HepG2 (cell line): Measurements from ENCODE around the gene KIAA0408. TPM values are rescaled to one million over a fixed set of nuclear protein-coding genes. Genes with fewer than 3 reads are reported as not detected.

ENCODE experiments used
- ATAC-seq: fragments of 200-7000 bp; cut with Tn5 transposase; 3 replicates; pipeline ENCODE4 v1.9.1; 2020; ENCODE audit warnings: mild to moderate bottlenecking, moderate library complexity
- BruUV-seq: library from RNA; stranded (reverse); fragments of 400-500 nt; replicated peaks from 2 replicates; lab custom pipeline; 2021; lab: Mats Ljungman, UMichigan
- CTCF ChIA-PET: fragments of 300-600 bp; formaldehyde crosslinking; extraction: SDS; loops from one replicate; lab custom pipeline; 2021; ENCODE audit warnings: low total read pairs, inconsistent platforms, low intra/inter-chr PET ratio; lab: Yijun Ruan, JAX
- POLR2A ChIA-PET: fragments of 350-600 bp; sonication (Branson Sonifier 250); formaldehyde crosslinking; loops from one replicate; lab custom pipeline; 2020; ENCODE audit warnings: antibody characterized with exemption, inconsistent platforms; lab: Yijun Ruan, JAX
- DNase-seq: peaks from one replicate; pipeline ENCODE4 v3.0.0-alpha.2; 2015; ENCODE audit warnings: low spot score
- FAIRE-seq: peaks from 3 replicates; lab custom pipeline; 2011; peaks lifted over from hg19 to GRCh38; lab: Jason Lieb, UNC
- H2AFZ ChIP-seq: one replicate; pipeline ENCODE4 v1.6.1; 2011; ENCODE audit warnings: low read length, inconsistent platforms
- H3K27ac ChIP-seq: fragments of 300-600 bp; 3 replicates; pipeline ENCODE4 v1.8.0; 2011; ENCODE audit warnings: mixed run types, mild to moderate bottlenecking, mixed read lengths, low read length, inconsistent platforms; ENCODE audit not compliant: insufficient read depth; ENCODE audit errors: extremely low read length
- H3K27me3 ChIP-seq, 2 experiments: fragments of 200-600 bp in 1 of 2; 2 replicates in 1 of 2; 3 replicates in 1 of 2; pipeline versions ENCODE4 v1.6.0 to v1.8.0; 2011; ENCODE audit warnings: low read length in 2 of 2, mild to moderate bottlenecking in 2 of 2, moderate library complexity in 2 of 2, inconsistent platforms in 1 of 2; ENCODE audit not compliant: insufficient read depth in 2 of 2, control insufficient read depth in 1 of 2
- H3K36me3 ChIP-seq, 2 experiments: fragments of 200-600 bp in 1 of 2; replicated peaks in 1 of 2; 2 replicates in 1 of 2; 3 replicates in 1 of 2; pipeline versions ENCODE4 v1.5.1 to v1.8.0; 2011; ENCODE audit warnings: low read length in 2 of 2, inconsistent platforms in 1 of 2; ENCODE audit not compliant: insufficient read depth in 2 of 2, control insufficient read depth in 1 of 2
- H3K4me1 ChIP-seq: 2 replicates; pipeline ENCODE4 v1.5.1; 2012; ENCODE audit warnings: low read length, inconsistent platforms; ENCODE audit not compliant: insufficient read depth
- H3K4me2 ChIP-seq: 2 replicates; pipeline ENCODE4 v1.6.0; 2011; ENCODE audit warnings: low read depth, low read length, inconsistent platforms
- H3K4me3 ChIP-seq, 3 experiments: fragments of 200-600 bp in 1 of 3; sonication (generic), shearing (Covaris generic) in 1 of 3; replicated peaks in 1 of 3; 2 replicates each; pipeline ENCODE4 v1.5.1; 2011 to 2016; ENCODE audit warnings: low read length in 3 of 3, inconsistent platforms in 2 of 3, low read depth in 2 of 3, mild to moderate bottlenecking in 2 of 3, control low read depth in 1 of 3, mixed read lengths in 1 of 3; ENCODE audit not compliant: insufficient read depth in 1 of 3
- H3K79me2 ChIP-seq: one replicate; pipeline ENCODE4 v1.6.1; 2011; ENCODE audit warnings: low read length, inconsistent platforms; ENCODE audit not compliant: insufficient read depth
- H3K9ac ChIP-seq: 2 replicates; pipeline ENCODE4 v1.6.0; 2011; ENCODE audit warnings: mild to moderate bottlenecking, low read depth, low read length, inconsistent platforms; ENCODE audit not compliant: insufficient read depth
- H3K9me3 ChIP-seq: 2 replicates; pipeline ENCODE4 v1.5.1; 2012; ENCODE audit warnings: mild to moderate bottlenecking, low read length
- H4K20me1 ChIP-seq: 2 replicates; pipeline ENCODE4 v1.6.0; 2011; ENCODE audit warnings: inconsistent platforms, mild to moderate bottlenecking, low read length, moderate library complexity; ENCODE audit not compliant: insufficient read depth
- HDAC2 ChIP-seq: sonication (generic); formaldehyde crosslinking; IDR thresholded peaks from 2 replicates; pipeline ENCODE4 v1.4.0; 2020; ENCODE audit warnings: missing genetic modification reagents
- MAFF ChIP-seq: IDR thresholded peaks from 2 replicates; pipeline ENCODE4 v1.6.1; 2011; ENCODE audit warnings: low read depth, low read length, improper control_type of control experiment
- MAFK ChIP-seq, 2 experiments: IDR thresholded peaks in 1 of 2; conservative IDR thresholded peaks in 1 of 2; 2 replicates each; pipeline ENCODE4 v1.6.1; 2011; ENCODE audit warnings: improper control_type of control experiment in 2 of 2, low read length in 2 of 2
- NAIF1 ChIP-seq: sonication (generic); formaldehyde crosslinking; IDR thresholded peaks from 2 replicates; pipeline ENCODE4 v1.5.0; 2020; ENCODE audit warnings: mild to moderate bottlenecking, missing genetic modification reagents, borderline replicate concordance
- NFIC ChIP-seq: IDR thresholded peaks from 2 replicates; pipeline ENCODE4 v1.6.1; 2012; ENCODE audit warnings: mild to moderate bottlenecking, low read length, inconsistent platforms
- SNAPC2 ChIP-seq: sonication (generic); formaldehyde crosslinking; IDR thresholded peaks from 2 replicates; pipeline ENCODE4 v1.8.1; 2022; ENCODE audit warnings: mild to moderate bottlenecking, missing genetic modification reagents
- THAP7 ChIP-seq: sonication (generic); formaldehyde crosslinking; IDR thresholded peaks from 2 replicates; pipeline ENCODE4 v1.8.1; 2023; ENCODE audit warnings: mild to moderate bottlenecking, missing genetic modification reagents
- ZEB1 ChIP-seq: IDR thresholded peaks from 2 replicates; pipeline ENCODE4 v1.6.1; 2012; ENCODE audit warnings: mild to moderate bottlenecking, low read depth, inconsistent platforms; ENCODE audit not compliant: insufficient replicate concordance
- ZKSCAN8 ChIP-seq: IDR thresholded peaks from 2 replicates; pipeline ENCODE4 v1.6.1; 2016; ENCODE audit warnings: borderline replicate concordance, missing genetic modification reagents, missing compliant biosample characterization
- WGBS: methylation state at CpG from one replicate; pipeline ENCODE4 v1.1.6; 2017; ENCODE audit warnings: low lambda C conversion rate; 5-methylcytosine and 5-hydroxymethylcytosine counted together
- in situ Hi-C: cut with HindIII; loops from 2 replicates; pipeline ENCODE4 v1.10.0; 2017; ENCODE audit warnings: low pct_unique_long_range_greater_than_20kb; ENCODE audit not compliant: extremely low pct_ligation_motif_present
- intact Hi-C: fragments of 100-400 bp; cut with micrococcal nuclease; formaldehyde crosslinking; loops from one replicate; pipeline ENCODE4 v1.10.0; 2022; ENCODE audit not compliant: unreplicated experiment
- polyA plus RNA-seq, 8 experiments: library from polyadenylated mRNA; depleted of rRNA in 3 of 8; stranded (reverse) in 7 of 8; unstranded in 1 of 8; fragments of >200 nt; fragmentation: Illumina TruSeq in 4 of 8; extraction: Trizol in 4 of 8; gene quantifications; 2 replicates each; pipeline versions ENCODE4 v1.2.1 to v1.2.3, GENCODE V29; 2011 to 2016; ENCODE audit warnings: low read depth in 4 of 8, missing spikeins in 1 of 8, mixed read lengths in 1 of 8; ENCODE audit not compliant: insufficient read depth in 1 of 8
- total RNA-seq, 5 experiments: library from RNA; depleted of rRNA; stranded (reverse); fragments of >200 nt; fragmentation: Illumina TruSeq; extraction: Trizol; gene quantifications; 2 replicates each; pipeline ENCODE4 v1.2.3, GENCODE V29; 2016; ENCODE audit warnings: low read depth in 1 of 5

The KIAA0408 gene
- total and polyA plus RNA-seq, 2 of the 13 experiments (the other 11 are each of a cell fraction or from before 2014, with no cell fraction given) = not detected

- no peak for ATAC-seq
- no peaks in the 10 kb centered on the region for H3K4me1 ChIP-seq
- ChIA-PET POLR2A (no interaction called here), CTCF (no interaction called here)
- FAIRE-seq = no peak
- DNase-seq = no peak
- 6% methylated on average over 3 of the region's 3 CpGs for WGBS
- TF ChIP-seq ZEB1 (no peak), THAP7 (CRISPR knock-in tag) (no peak), NFIC (no peak), HDAC2 (CRISPR knock-in tag) (no peak), NAIF1 (CRISPR knock-in tag) (no peak), ZKSCAN8 (CRISPR knock-in tag) (no peak)
- H3K27me3 ChIP-seq = no peaks in the 10 kb centered on the region
- H3K27ac ChIP-seq = no peak overlapping the region
- H3K36me3 ChIP-seq = no peaks in the 10 kb centered on the region
- H3K9me3 ChIP-seq = no peaks in the 10 kb centered on the region
- no peak overlapping the region for H2AFZ ChIP-seq
- H3K4me3 ChIP-seq = no peak overlapping the region
- H3K4me2 ChIP-seq = no peak overlapping the region
- BruUV-seq = no TSS peak
- no peak overlapping the region for H3K9ac ChIP-seq
- no peaks in the 10 kb centered on the region for H4K20me1 ChIP-seq
- in situ Hi-C loops = no loop called here
- H3K79me2 ChIP-seq = no peaks in the 10 kb centered on the region
- intact Hi-C loops = no loop called here
Measured at GRCh38 chr6:127436578-127437110, 22.5 kb downstream of the KIAA0408 start.

GRCh38 chr6:127435626-127436220, 23.5 kb downstream of the KIAA0408 start:
- Histone ChIP-seq H3K27me3 (no peaks in the 10 kb centered on the region), H3K9me3 (no peaks in the 10 kb centered on the region), H3K4me3 (no peak overlapping the region), H3K9ac (no peak overlapping the region), H3K79me2 (no peaks in the 10 kb centered on the region), H3K27ac (no peak overlapping the region), H2AFZ (no peak overlapping the region), H3K36me3 (no peaks in the 10 kb centered on the region), H4K20me1 (no peaks in the 10 kb centered on the region), H3K4me1 (no peaks in the 10 kb centered on the region), H3K4me2 (no peak overlapping the region)
- intact Hi-C loops (no loop called here), in situ Hi-C loops (no loop called here)
- FAIRE-seq = no peak
- no peak for ATAC-seq
- WGBS = 45% methylated on average over 7 of the region's 7 CpGs
- no TSS peak for BruUV-seq
- ChIA-PET POLR2A (no interaction called here), CTCF (no interaction called here)
- TF ChIP-seq SNAPC2 (CRISPR knock-in tag) (no peak), MAFK (conservative IDR thresholded peaks at IDR 0.05 in 1 of 2, IDR thresholded peaks at IDR 0.05 in 1 of 2; ENCODE audit: low read length in 2 of 2) (peak; percentile 56 to 72), MAFF (peak; percentile 75)
- no peak for DNase-seq
